ENCODE results near the gene CCDC89.

CCDC89 gene

DNA sequence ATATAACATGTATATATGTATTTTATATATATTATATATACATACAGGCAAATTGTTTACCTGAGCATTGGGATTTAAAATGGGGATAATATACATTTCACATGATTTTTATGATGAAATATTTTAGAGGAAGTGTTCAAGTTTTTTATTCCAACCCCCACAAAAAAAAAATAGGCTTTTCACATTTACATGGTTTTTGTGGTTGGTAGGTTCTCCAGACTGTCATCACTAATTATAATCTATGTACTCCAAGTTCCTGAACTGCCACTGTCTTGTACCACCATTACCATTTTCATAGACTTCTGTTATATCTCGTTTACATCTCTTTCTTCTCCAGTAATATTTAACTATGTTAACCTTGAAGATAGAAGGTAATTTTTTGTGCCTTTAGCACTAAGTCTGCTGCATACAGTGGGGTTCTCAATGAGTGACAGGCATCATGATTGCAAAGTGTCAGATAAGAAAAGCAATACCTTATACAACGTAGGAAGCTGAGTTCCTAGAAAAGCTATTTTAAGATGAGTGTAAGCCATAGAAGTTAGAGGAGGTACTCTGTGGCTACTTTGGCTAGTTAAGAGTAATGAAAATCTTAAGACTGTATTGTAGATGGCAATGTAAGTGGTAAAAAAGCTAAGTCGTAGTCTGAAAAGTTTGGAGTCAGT is 33.1 kb downstream of the CCDC89 start:
- no peak for DNase-seq (ENCODE audit: low read depth in 3 of 3)

DNA sequence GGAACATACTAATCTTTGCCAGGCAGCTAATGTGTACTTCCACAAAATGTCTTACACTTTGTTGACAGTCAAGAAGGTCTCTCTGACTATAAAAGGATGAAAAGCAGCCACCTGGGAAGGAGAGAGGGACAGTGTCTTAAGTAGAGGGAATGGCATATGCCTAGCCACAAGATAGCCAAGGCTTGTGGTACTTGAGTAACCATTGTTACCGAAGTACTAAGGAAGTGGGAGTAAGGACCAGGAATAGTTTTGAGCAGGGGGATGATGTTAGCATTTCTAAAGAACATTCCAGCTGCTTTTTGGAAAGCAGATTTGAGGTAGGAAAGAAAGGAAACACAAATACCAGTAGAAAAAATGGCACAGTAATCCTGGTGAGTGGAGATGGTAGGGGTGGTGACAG is 34.9 kb downstream of the CCDC89 start:
- DNase-seq (ENCODE audit: low read depth in 3 of 3) = no peak

DNA sequence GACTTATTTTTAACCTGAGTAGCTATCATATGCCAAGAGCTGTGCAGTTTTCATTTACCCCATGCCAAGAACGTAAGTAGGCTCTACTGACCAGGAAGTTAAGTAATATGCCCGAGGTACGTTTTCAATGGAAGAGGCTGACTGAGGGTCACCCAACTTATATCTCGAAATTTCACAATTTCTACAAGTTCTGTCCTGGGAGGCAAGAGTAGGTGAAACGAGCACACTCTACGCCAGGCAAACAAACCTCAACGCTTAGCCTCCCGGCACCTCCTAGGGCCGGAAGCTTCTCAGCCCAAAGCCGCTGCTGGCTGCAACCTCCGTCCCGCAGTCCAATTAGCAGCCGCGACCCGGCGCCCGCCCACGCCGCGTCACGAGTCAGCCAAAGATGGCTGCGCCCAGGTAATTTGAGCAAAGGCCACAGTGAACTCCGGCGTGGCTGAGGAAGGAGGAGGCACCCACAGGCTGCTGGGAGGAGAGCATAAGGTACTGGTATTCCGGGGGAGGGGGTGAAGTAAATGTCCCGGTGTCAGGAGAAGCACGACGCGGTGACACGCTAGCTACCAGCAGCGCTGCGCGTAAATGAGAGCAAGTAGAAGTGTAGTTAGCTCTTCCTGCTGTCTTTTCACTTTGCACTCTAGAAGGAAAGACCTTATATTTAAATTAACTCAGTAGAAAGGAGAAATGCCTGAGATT is 38.2 kb downstream of the CCDC89 start, which contains the start of gene TMEM126A:
Gene TMEM126A (plus strand): TSS at position 364 of the 696 bp plus-strand sequence. CDS start 2,289 bp downstream, outside the sequence.
- DNase-seq (ENCODE audit: low read depth in 3 of 3) = peak; percentile 86 to 90 (median 87)

DNA sequence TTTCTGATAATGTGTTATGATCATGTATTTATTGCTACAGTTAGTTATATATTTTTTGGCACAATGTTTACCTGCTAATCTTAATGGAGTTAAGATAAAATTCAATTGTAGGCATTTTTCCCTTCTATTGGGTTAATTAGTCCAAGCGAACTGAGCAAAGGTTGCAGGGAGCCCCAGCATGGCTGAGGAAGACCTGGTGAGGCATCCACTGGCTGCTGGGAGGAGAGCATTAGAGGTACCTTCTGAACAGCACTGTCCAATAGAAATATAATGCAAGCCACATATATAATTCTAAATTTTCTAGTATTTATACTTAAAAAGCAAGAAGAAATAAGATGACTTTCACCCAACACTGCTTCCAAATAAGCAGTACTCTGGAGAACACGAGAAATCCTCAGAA is 38.9 kb downstream of the CCDC89 start:
- DNase-seq (ENCODE audit: low read depth in 3 of 3) = no peak

DNA sequence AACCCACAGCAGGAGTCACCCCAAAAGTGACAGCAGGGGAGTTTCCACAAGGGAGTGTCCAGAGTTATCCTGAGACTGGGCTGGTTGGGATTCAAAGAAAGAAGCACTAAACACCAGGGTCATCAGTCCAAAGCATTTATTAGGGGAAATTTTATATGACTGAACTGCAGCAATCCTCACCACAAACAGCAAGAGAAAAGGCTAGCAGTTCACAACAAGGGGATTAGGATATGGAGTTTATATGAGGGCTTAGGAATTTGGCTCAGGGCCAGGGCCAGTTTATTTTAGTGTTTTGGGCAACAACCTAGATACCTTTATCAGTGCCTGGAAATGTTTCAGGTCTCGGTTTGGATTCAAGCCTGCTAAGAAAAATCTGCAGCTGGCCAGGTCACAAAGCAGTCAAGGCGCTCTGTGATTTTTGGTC is 42.8 kb downstream of the CCDC89 start:
- no peak for DNase-seq (ENCODE audit: low read depth in 3 of 3)

DNA sequence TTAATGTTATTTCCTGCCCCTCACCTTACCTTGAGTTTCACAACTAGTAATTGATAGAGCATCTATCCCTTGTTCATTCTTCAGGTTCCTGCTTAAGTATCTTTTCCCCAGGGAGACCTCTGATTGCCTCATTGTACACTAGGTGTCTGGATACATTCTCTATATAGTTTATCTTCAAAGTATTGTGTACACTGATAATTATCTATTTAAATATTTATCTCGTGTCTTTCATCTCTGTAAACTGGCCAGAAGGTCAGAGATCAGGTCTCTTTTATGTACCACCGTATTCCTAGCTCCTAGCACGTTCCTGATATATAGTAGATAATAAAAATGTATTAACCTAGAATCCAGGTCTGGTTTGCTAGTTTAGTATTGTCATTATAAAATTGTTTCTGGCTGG is 51.2 kb downstream of the CCDC89 start:
- DNase-seq (ENCODE audit: low read depth in 3 of 3) = no peak
